Fibroblast of pulmonary artery (primary cell): ENCODE results near the gene TM4SF1.

ENCODE experiments used
- DNase-seq: peaks from one replicate; pipeline ENCODE4 v3.0.0-alpha.2; 2010; ENCODE audit warnings: low read depth
- H3K4me3 ChIP-seq: replicated peaks from 2 replicates; pipeline ENCODE4 v1.5.1; 2011; ENCODE audit warnings: low read depth, mild to moderate bottlenecking, control low read depth, low read length, moderate library complexity
- TF ChIP-seq, protein P1 (sequence below): IDR thresholded peaks from 2 replicates; pipeline ENCODE4 v1.5.1; 2011; ENCODE audit warnings: mild to moderate bottlenecking, control low read depth, low read length, inconsistent platforms; ENCODE audit errors: missing control alignments

The TM4SF1 gene

DNA sequence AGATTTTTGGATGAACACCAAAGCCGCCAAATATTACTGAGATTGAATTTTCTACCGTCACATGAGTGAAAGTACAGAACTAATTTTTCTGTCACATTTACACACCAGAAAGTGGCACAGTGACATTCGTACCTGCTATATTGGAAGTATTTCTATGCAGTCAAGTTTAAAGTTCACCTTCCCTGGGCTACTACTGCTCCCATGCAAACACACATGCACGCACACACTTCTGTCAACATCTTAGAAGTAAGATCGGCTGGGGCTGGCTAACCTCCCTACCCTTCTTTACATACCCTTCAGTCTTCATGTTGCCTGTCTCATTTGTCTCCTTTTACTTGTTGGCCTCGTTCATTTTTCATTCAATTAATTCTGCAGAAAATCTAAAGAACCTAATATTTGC, 19.0 kb upstream of the TM4SF1 start:
- TF ChIP-seq, protein P1, sequence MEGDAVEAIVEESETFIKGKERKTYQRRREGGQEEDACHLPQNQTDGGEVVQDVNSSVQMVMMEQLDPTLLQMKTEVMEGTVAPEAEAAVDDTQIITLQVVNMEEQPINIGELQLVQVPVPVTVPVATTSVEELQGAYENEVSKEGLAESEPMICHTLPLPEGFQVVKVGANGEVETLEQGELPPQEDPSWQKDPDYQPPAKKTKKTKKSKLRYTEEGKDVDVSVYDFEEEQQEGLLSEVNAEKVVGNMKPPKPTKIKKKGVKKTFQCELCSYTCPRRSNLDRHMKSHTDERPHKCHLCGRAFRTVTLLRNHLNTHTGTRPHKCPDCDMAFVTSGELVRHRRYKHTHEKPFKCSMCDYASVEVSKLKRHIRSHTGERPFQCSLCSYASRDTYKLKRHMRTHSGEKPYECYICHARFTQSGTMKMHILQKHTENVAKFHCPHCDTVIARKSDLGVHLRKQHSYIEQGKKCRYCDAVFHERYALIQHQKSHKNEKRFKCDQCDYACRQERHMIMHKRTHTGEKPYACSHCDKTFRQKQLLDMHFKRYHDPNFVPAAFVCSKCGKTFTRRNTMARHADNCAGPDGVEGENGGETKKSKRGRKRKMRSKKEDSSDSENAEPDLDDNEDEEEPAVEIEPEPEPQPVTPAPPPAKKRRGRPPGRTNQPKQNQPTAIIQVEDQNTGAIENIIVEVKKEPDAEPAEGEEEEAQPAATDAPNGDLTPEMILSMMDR: no peak
- no peak overlapping the region for H3K4me3 ChIP-seq
- DNase-seq: no peak

DNA sequence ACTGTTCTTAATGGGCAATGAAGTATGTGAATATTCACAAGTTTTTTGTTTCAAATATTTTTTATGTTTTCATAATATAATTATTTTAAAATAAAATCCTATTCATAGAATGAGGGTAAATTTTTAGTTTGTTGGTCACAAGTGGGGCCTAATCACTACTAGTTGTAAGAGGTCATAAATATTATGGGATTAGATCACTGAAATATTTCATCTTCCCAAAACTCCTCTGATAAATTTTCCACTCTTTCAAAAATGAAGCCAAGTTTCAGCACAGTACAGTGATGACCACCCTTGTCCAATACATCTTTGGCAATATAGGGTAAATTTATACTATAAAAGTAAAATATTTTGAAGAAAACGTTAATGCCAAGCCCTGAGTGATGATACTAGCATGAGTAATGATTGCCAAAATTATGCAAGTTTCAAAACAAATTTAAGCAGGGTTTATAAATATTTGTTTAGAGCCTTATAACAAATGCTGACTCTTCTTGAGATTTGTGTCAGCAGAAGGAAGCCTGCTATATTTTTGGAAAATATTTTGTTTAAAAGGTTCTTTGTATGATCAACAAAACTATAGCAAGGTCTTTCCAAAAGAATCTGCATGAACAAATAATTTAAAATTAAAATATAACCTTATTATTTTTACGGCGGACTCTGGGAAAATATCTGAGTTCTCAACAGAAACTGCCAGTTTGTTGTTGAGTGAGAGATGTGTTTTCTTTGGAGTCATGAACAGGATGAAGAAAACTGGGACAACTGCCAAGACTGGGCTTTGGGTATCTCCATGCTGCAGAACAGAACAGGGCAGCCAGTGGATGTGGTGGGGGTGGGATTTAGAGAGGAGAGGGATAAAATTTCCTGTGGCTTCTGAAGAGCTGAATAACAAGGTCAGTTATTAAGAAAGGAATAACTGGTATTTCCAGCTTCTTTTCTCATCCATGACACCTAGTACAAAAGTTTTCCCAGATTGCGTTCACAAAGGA, 17.9 kb upstream of the TM4SF1 start:
- peak; percentile 87 for DNase-seq
- TF ChIP-seq, protein P1: no peak
- no peak overlapping the region for H3K4me3 ChIP-seq

DNA sequence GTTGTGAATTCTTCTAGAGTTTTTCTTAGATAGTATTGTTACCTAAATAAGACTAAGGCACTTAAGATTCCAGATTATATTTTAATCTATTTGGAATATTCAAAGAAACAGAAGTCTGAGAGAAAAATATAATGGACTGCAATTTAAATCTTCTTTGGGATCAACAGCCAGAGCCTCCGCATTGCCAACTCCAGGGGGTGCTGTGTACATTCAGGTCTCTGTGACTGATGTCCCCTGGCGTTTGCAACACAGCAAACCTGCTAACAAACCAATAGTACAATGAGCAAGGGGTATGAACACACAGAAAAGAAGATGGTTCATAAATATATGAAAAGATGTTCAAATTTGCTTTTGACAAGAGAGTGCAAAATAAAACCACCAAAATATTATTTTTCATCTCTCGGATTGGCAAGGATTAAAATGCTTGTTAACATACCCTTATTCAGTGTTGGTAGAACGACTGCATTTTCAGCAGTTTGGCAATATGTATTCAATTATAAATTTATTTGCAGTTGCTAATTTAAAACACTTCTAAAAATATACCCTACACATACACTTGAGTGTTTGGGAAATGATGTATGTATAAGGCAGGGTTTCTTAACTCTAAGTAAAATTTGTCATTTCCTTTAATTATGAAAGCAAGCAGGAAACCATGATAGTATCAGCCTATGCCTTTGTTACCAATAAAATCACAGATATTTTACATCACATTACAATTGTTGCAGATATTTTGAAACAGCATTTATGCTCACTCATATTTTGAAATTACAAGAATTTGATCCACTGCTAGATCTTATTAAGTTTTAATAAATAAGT, 16.1 kb upstream of the TM4SF1 start:
- DNase-seq: peak; percentile 91
- TF ChIP-seq, protein P1: peak; percentile 98
- no peak overlapping the region for H3K4me3 ChIP-seq

DNA sequence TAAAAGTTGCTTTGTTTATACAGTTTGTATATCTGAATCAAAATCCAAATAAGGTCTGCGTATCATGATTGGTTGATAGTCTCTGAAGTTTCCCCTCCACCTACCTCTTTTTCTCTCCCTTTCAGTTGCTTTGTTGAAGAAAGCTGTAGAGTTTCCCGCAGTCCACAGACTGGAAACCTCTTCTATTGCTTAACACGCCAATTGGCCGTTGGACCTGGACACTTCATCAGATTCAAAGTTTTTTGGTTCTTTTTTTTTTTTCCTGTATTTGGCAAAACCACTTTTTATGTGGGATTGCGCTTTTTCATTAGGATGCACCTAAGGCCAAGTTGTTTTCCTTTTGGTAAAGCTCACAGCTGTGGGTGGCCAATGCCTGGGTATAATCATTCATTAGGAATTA, 14.5 kb upstream of the TM4SF1 start:
- TF ChIP-seq, protein P1: no peak
- no peak for DNase-seq
- no peak overlapping the region for H3K4me3 ChIP-seq

DNA sequence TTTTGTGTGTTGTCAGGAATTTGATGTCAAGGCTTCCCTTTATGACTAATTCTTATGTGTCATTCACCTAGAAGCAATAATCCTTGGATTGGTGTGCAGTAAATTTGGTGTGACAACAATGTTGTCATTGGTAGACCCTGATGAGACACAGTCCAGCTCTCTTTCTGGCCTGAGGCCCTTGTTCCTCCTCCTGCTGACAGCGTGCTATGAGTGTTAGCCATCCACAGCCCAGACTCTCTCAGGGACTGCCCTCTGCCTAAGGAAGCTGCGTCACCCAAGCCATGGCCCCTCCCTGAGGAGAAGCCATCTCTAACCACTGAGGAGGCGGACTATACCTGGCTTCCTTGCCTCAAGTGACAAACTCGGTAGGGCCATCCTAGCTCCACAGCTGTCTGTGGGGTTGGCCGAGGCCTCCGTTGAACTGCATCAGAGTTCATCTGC, 13.3 kb upstream of the TM4SF1 start:
- no peak for DNase-seq
- TF ChIP-seq, protein P1: no peak

DNA sequence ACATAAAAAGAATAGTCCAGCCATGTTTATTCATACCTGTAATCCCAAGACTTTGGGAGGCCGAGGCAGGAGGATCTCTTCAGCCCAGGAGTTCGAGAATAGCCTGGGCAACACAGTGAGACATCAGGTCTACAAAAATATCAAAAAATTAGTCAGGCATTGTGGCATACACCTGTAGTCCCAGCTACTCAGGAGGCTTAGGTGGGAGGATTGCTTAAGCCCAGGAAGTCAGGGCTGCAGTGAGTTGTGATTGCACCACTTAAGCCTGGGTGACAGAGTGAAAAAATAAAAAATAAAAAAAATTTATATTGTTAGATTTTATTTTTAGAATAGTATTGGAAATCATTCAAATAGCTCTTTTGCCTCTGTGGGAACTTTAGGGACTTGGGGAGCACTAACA, 12.8 kb upstream of the TM4SF1 start:
- no peak for DNase-seq
- H3K4me3 ChIP-seq: no peak overlapping the region
- TF ChIP-seq, protein P1: no peak

More for the DNA sequence above, 13.3 kb upstream of the TM4SF1 start:
- no peak overlapping the region for H3K4me3 ChIP-seq
